ENCODE results near the gene PXMP4. TPM values are rescaled to one million over a fixed set of nuclear protein-coding genes. Genes with fewer than 3 reads are reported as not detected.

Gene PXMP4
- total and polyA plus RNA-seq, 9 of the 15 experiments (the other 6 are each of a cell fraction or from before 2014, with no cell fraction given), result 4.8 to 29.1 (median 6.8) TPM

- TF ChIP-seq CHD7 (IDR thresholded peaks at IDR 0.05; ENCODE audit: low read depth, low read length), result no peak
- TF ChIP-seq MECOM (CRISPR knock-in tag; IDR thresholded peaks at IDR 0.05), result peak; percentile 48; the same call in 1 of the 2 replicates
- TF ChIP-seq CREB1 (IDR thresholded peaks at IDR 0.05), result peak; percentile 45; the same call in 1 of the 2 replicates
- TF ChIP-seq CREB1 (CRISPR knock-in tag; IDR thresholded peaks at IDR 0.05), result no peak
- TF ChIP-seq ELK1 (CRISPR knock-in tag; IDR thresholded peaks at IDR 0.05), result no peak
- no peak for TF ChIP-seq ARID4B (CRISPR knock-in tag; IDR thresholded peaks at IDR 0.05)
- TF ChIP-seq ZNF212 (CRISPR knock-in tag; IDR thresholded peaks at IDR 0.05), result no peak
- no peak for TF ChIP-seq ZNF263 (CRISPR knock-in tag; IDR thresholded peaks at IDR 0.05; ENCODE audit: borderline replicate concordance)
- no peak for TF ChIP-seq ZNF239 (CRISPR knock-in tag; IDR thresholded peaks at IDR 0.05)
- TF ChIP-seq NFATC3 (IDR thresholded peaks at IDR 0.05), result no peak
- TF ChIP-seq BCOR (IDR thresholded peaks at IDR 0.05), result peak; percentile 95
- TF ChIP-seq HNRNPL (IDR thresholded peaks at IDR 0.05; ENCODE audit: low read depth, low read length), result no peak
- TF ChIP-seq FOXK2 (conservative IDR thresholded peaks at IDR 0.05 in 1 of 2, IDR thresholded peaks at IDR 0.05 in 1 of 2; ENCODE audit: low read depth in 2 of 2), result peak; percentile 89 to 92
These were observed 31.1 kb downstream of the PXMP4 start (continued) for GRCh38 chr20:33688938-33689424.
